Panc1 (cell line): ENCODE data around the gene MEGF9. TPM values are rescaled to one million over a fixed set of nuclear protein-coding genes. Genes with fewer than 3 reads are reported as not detected.

Experiments used
- ATAC-seq: fragments of 200-7000 bp; cut with Tn5 transposase; 2 replicates; pipeline ENCODE4 v1.9.1; 2020; ENCODE audit warnings: mild to moderate bottlenecking, moderate library complexity
- BruUV-seq: library from RNA; stranded (reverse); fragments of 400-500 nt; replicated peaks from 2 replicates; lab custom pipeline; 2021; lab: Mats Ljungman, UMichigan
- CTCF ChIA-PET: fragments of 300-600 bp; sonication (Branson Sonifier 250); formaldehyde crosslinking; loops from one replicate; lab custom pipeline; 2022; ENCODE audit warnings: antibody characterized with exemption; lab: Charles Lee
- POLR2A ChIA-PET: fragments of 300-600 bp; sonication (Branson Sonifier 250); formaldehyde crosslinking; loops from one replicate; lab custom pipeline; 2022; ENCODE audit warnings: antibody characterized with exemption; lab: Charles Lee
- DNase-seq: peaks from one replicate; pipeline ENCODE4 v3.0.0-alpha.2; 2010; ENCODE audit warnings: low read depth, low spot score
- H3K27ac ChIP-seq: 2 replicates; pipeline ENCODE4 v1.5.1; 2011; ENCODE audit warnings: mild to moderate bottlenecking, low read length, inconsistent platforms
- H3K27me3 ChIP-seq: fragments of 200-500 bp; sonication (Bioruptor generic); 2 replicates; pipeline ENCODE4 v1.6.0; 2014; ENCODE audit warnings: low read length, inconsistent platforms; ENCODE audit not compliant: control insufficient read depth, insufficient read depth
- H3K36me3 ChIP-seq: fragments of 200-500 bp; sonication (Bioruptor generic); 2 replicates; pipeline ENCODE4 v1.5.1; 2014; ENCODE audit warnings: inconsistent platforms, mild to moderate bottlenecking, low read length, moderate library complexity; ENCODE audit not compliant: control insufficient read depth, insufficient read depth
- H3K4me1 ChIP-seq: 2 replicates; pipeline ENCODE4 v1.5.1; 2011; ENCODE audit warnings: inconsistent platforms, mild to moderate bottlenecking, low read length, moderate library complexity; ENCODE audit not compliant: control insufficient read depth, insufficient read depth
- H3K4me3 ChIP-seq, 2 experiments: 2 replicates each; pipeline ENCODE4 v1.5.1; 2011 to 2012; ENCODE audit warnings: low read depth in 2 of 2, low read length in 2 of 2, mild to moderate bottlenecking in 2 of 2, inconsistent platforms in 1 of 2, moderate library complexity in 1 of 2
- H3K9me3 ChIP-seq: fragments of 200-500 bp; sonication (Bioruptor generic); 2 replicates; pipeline ENCODE4 v1.5.1; 2014; ENCODE audit warnings: low read depth, mild to moderate bottlenecking, inconsistent platforms, low read length, moderate library complexity; ENCODE audit not compliant: control insufficient read depth, insufficient read depth
- POLR2AphosphoS5 ChIP-seq: IDR thresholded peaks from 2 replicates; pipeline ENCODE4 v1.6.1; 2012; ENCODE audit warnings: mild to moderate bottlenecking, low read depth, low read length, moderate library complexity
- SIN3A ChIP-seq: IDR thresholded peaks from 2 replicates; pipeline ENCODE4 v1.6.1; 2012; ENCODE audit warnings: low read depth, mild to moderate bottlenecking, low read length, moderate library complexity, borderline replicate concordance; ENCODE audit not compliant: insufficient read depth
- TCF7L2 ChIP-seq: IDR thresholded peaks from 2 replicates; pipeline ENCODE4 v1.6.1; 2011; ENCODE audit warnings: mild to moderate bottlenecking, low read depth, low read length, inconsistent platforms
- in situ Hi-C: cut with HindIII; loops from 2 replicates; pipeline ENCODE4 v1.10.0; 2016; ENCODE audit warnings: low sequenced_read_pairs, low pct_unique_long_range_greater_than_20kb
- intact Hi-C: fragments of 100-400 bp; cut with micrococcal nuclease; formaldehyde crosslinking; loops from one replicate; pipeline ENCODE4 v1.10.0; 2022; ENCODE audit not compliant: unreplicated experiment
- total RNA-seq: library from RNA; stranded (reverse); gene quantifications from one replicate; pipeline ENCODE4 v1.2.1, GENCODE V29; 2021; ENCODE audit not compliant: unreplicated experiment
- TF ChIP-seq, protein P1 (sequence below), 2 experiments: IDR thresholded peaks; 2 replicates each; pipeline ENCODE4 v1.6.1; 2011 to 2012; ENCODE audit warnings: low read depth in 2 of 2, control low read depth in 1 of 2, low read length in 1 of 2, mild to moderate bottlenecking in 1 of 2, moderate library complexity in 1 of 2; ENCODE audit not compliant: insufficient read depth in 1 of 2
- TF ChIP-seq, protein P2 (sequence below): fragments of 450-650 bp; IDR thresholded peaks from 2 replicates; pipeline ENCODE4 v1.5.1; 2017; ENCODE audit warnings: mild to moderate bottlenecking

MEGF9 gene
- total RNA-seq, 1 experiment from 2014 or later: 6.3 TPM

DNA sequence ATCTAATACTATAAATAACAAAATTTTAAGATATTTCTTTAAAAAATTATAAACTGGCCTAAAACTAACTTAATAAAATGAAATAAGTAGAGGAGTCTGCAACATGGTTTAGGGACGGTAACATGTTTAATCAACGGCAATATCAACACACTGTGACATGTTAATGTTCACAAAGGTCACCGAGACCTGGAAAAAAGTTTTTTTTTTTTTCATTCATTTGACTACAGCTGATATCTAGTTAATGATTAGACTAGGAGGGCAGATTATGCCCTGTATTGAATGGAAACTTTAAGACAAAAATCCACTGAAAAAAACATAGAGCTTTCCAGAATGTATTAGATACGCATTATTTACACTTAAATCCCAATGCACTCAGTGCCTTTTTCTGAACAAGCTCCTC, 67.3 kb downstream of the MEGF9 start:
- H3K4me1 ChIP-seq: no peaks in the 10 kb centered on the region
- H3K27ac ChIP-seq: no peak overlapping the region
- TF ChIP-seq TCF7L2: no peak
- TF ChIP-seq, protein P1, sequence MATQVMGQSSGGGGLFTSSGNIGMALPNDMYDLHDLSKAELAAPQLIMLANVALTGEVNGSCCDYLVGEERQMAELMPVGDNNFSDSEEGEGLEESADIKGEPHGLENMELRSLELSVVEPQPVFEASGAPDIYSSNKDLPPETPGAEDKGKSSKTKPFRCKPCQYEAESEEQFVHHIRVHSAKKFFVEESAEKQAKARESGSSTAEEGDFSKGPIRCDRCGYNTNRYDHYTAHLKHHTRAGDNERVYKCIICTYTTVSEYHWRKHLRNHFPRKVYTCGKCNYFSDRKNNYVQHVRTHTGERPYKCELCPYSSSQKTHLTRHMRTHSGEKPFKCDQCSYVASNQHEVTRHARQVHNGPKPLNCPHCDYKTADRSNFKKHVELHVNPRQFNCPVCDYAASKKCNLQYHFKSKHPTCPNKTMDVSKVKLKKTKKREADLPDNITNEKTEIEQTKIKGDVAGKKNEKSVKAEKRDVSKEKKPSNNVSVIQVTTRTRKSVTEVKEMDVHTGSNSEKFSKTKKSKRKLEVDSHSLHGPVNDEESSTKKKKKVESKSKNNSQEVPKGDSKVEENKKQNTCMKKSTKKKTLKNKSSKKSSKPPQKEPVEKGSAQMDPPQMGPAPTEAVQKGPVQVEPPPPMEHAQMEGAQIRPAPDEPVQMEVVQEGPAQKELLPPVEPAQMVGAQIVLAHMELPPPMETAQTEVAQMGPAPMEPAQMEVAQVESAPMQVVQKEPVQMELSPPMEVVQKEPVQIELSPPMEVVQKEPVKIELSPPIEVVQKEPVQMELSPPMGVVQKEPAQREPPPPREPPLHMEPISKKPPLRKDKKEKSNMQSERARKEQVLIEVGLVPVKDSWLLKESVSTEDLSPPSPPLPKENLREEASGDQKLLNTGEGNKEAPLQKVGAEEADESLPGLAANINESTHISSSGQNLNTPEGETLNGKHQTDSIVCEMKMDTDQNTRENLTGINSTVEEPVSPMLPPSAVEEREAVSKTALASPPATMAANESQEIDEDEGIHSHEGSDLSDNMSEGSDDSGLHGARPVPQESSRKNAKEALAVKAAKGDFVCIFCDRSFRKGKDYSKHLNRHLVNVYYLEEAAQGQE (IDR thresholded peaks at IDR 0.05; ENCODE audit: insufficient read depth in 1 of 2, low read depth in 2 of 2, low read length in 1 of 2): no peak
- TF ChIP-seq SIN3A: no peak
- TF ChIP-seq, protein P2, sequence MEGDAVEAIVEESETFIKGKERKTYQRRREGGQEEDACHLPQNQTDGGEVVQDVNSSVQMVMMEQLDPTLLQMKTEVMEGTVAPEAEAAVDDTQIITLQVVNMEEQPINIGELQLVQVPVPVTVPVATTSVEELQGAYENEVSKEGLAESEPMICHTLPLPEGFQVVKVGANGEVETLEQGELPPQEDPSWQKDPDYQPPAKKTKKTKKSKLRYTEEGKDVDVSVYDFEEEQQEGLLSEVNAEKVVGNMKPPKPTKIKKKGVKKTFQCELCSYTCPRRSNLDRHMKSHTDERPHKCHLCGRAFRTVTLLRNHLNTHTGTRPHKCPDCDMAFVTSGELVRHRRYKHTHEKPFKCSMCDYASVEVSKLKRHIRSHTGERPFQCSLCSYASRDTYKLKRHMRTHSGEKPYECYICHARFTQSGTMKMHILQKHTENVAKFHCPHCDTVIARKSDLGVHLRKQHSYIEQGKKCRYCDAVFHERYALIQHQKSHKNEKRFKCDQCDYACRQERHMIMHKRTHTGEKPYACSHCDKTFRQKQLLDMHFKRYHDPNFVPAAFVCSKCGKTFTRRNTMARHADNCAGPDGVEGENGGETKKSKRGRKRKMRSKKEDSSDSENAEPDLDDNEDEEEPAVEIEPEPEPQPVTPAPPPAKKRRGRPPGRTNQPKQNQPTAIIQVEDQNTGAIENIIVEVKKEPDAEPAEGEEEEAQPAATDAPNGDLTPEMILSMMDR: no peak
- TF ChIP-seq POLR2AphosphoS5: no peak
- H3K9me3 ChIP-seq: no peaks in the 10 kb centered on the region
- in situ Hi-C loops (no loop called here), intact Hi-C loops (no loop called here)
- no peak overlapping the region for H3K4me3 ChIP-seq
- H3K27me3 ChIP-seq: no peaks in the 10 kb centered on the region
- ChIA-PET CTCF (no interaction called here), POLR2A (no interaction called here)
- H3K36me3 ChIP-seq: no peaks in the 10 kb centered on the region
- DNase-seq (no peak), ATAC-seq (no peak)
- no TSS peak for BruUV-seq

DNA sequence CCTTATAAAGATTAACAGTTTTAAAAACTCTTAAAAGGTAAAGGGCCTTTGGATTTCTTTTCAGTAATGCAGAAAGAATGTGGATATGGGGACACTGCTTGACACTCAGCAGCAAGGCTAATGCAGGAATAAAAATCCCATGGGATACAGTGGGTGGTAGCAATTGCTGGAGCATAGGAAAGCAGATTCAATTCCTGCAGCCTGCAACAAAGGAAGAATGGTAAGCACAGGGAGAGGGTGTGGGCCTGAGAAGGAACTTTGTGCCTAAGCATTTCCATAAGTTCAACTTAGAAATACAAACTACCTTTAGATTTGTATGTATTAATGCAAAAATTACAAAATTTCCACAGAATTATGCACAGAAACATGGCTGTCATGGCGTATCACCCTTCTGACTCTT, 68.5 kb downstream of the MEGF9 start:
- BruUV-seq: no TSS peak
- Histone ChIP-seq H3K4me3 (no peak overlapping the region), H3K27ac (no peak overlapping the region), H3K9me3 (no peaks in the 10 kb centered on the region), H3K27me3 (no peaks in the 10 kb centered on the region), H3K36me3 (no peaks in the 10 kb centered on the region), H3K4me1 (no peaks in the 10 kb centered on the region)
- DNase-seq (no peak), ATAC-seq (no peak)
- no peak for TF ChIP-seq SIN3A
- TF ChIP-seq, protein P2: no peak
- TF ChIP-seq, protein P1 (IDR thresholded peaks at IDR 0.05; ENCODE audit: insufficient read depth in 1 of 2, low read depth in 2 of 2, low read length in 1 of 2): no peak
- TF ChIP-seq TCF7L2: no peak
- no peak for TF ChIP-seq POLR2AphosphoS5
- POLR2A ChIA-PET: no interaction called here
- in situ Hi-C loops: no loop called here
- CTCF ChIA-PET: no interaction called here
- intact Hi-C loops: no loop called here
